ENCODE measurements around the gene FLACC1. TPM values are rescaled to one million over a fixed set of nuclear protein-coding genes. Genes with fewer than 3 reads are reported as not detected.

Gene FLACC1
- total RNA-seq, 1 experiment from 2014 or later = 1.1 TPM

GRCh38 chr2:201360256-201360655 lies 3.1 kb upstream of the FLACC1 start:
- Mint-ChIP-seq H3K9me3 (ENCODE audit: unreplicated experiment) (no peaks in the 10 kb centered on the region), H3K36me3 (ENCODE audit: insufficient read depth, unreplicated experiment) (peaks cover 12% of the 10 kb centered on the region), H3K27me3 (ENCODE audit: insufficient read depth, unreplicated experiment) (no peaks in the 10 kb centered on the region), H3K27ac (ENCODE audit: low read depth, unreplicated experiment) (no peak overlapping the region), H3K4me3 (ENCODE audit: unreplicated experiment) (no peak overlapping the region), H3K4me1 (ENCODE audit: insufficient read depth, unreplicated experiment) (peaks cover 10% of the 10 kb centered on the region)
- intact Hi-C loops (cut with micrococcal nuclease) = no loop called here
- ChIA-PET POLR2A (no interaction called here), CTCF (interaction anchor here (0.9 kb wide), 1 partner anchor 99 kb away, joined by 3 read pairs; no protein-coding TSS in a partner anchor)
- no peak for DNase-seq (ENCODE audit: unreplicated experiment)
- BruUV-seq (replicated peaks) = no TSS peak
- no peak for TF ChIP-seq CTCF (IDR thresholded peaks at IDR 0.05; ENCODE audit: unreplicated experiment)

- peak; percentile 92 for DNase-seq (ENCODE audit: unreplicated experiment)
- CTCF ChIA-PET = no interaction called here
- no peak overlapping the region for H3K4me3 Mint-ChIP-seq (ENCODE audit: unreplicated experiment)
Measured at GRCh38 chr2:201358684-201359083, 1.5 kb upstream of the FLACC1 start.

GRCh38 chr2:201353116-201353515 lies 4.0 kb downstream of the FLACC1 start:
- H3K36me3 Mint-ChIP-seq (ENCODE audit: insufficient read depth, unreplicated experiment) = no peaks in the 10 kb centered on the region
- CTCF ChIA-PET = no interaction called here
- intact Hi-C loops (cut with micrococcal nuclease) = no loop called here
- H3K4me1 Mint-ChIP-seq (ENCODE audit: insufficient read depth, unreplicated experiment) = no peaks in the 10 kb centered on the region
- no peaks in the 10 kb centered on the region for H3K27me3 Mint-ChIP-seq (ENCODE audit: insufficient read depth, unreplicated experiment)
- H3K27ac Mint-ChIP-seq (ENCODE audit: low read depth, unreplicated experiment) = no peak overlapping the region
- TF ChIP-seq CTCF (IDR thresholded peaks at IDR 0.05; ENCODE audit: unreplicated experiment) = no peak
- POLR2A ChIA-PET = no interaction called here
- H3K4me3 Mint-ChIP-seq (ENCODE audit: unreplicated experiment) = no peak overlapping the region
- BruUV-seq (replicated peaks) = no TSS peak
- DNase-seq (ENCODE audit: unreplicated experiment) = no peak
- no peaks in the 10 kb centered on the region for H3K9me3 Mint-ChIP-seq (ENCODE audit: unreplicated experiment)

More at GRCh38 chr2:201358684-201359083, 1.5 kb upstream of the FLACC1 start:
- no peak for TF ChIP-seq CTCF (IDR thresholded peaks at IDR 0.05; ENCODE audit: unreplicated experiment)
- no peak overlapping the region for H3K27ac Mint-ChIP-seq (ENCODE audit: low read depth, unreplicated experiment)
- H3K36me3 Mint-ChIP-seq (ENCODE audit: insufficient read depth, unreplicated experiment) = peaks cover 9% of the 10 kb centered on the region
- H3K27me3 Mint-ChIP-seq (ENCODE audit: insufficient read depth, unreplicated experiment) = no peaks in the 10 kb centered on the region
- no peaks in the 10 kb centered on the region for H3K9me3 Mint-ChIP-seq (ENCODE audit: unreplicated experiment)
- intact Hi-C loops (cut with micrococcal nuclease) = no loop called here
- H3K4me1 Mint-ChIP-seq (ENCODE audit: insufficient read depth, unreplicated experiment) = peaks cover 10% of the 10 kb centered on the region
- POLR2A ChIA-PET = no interaction called here
- BruUV-seq (replicated peaks) = no TSS peak

- DNase-seq (ENCODE audit: unreplicated experiment) = no peak
Measured at GRCh38 chr2:201350879-201351278, 6.3 kb downstream of the FLACC1 start.

More at GRCh38 chr2:201350879-201351278, 6.3 kb downstream of the FLACC1 start:
- H3K4me3 Mint-ChIP-seq (ENCODE audit: unreplicated experiment) = no peak overlapping the region
- no peaks in the 10 kb centered on the region for H3K27me3 Mint-ChIP-seq (ENCODE audit: insufficient read depth, unreplicated experiment)
- no TSS peak for BruUV-seq (replicated peaks)
- ChIA-PET POLR2A (interaction anchor here (0.6 kb wide), 1 partner anchor 109 kb away, joined by 3 read pairs; no protein-coding TSS in a partner anchor), CTCF (interaction anchor here (0.6 to 1.1 kb wide), 4 partner anchors 13 to 722 kb away, joined by 3 to 4 read pairs (median 3); no protein-coding TSS in a partner anchor)
- H3K36me3 Mint-ChIP-seq (ENCODE audit: insufficient read depth, unreplicated experiment) = no peaks in the 10 kb centered on the region
- no peaks in the 10 kb centered on the region for H3K9me3 Mint-ChIP-seq (ENCODE audit: unreplicated experiment)
- intact Hi-C loops (cut with micrococcal nuclease) = no loop called here
- H3K4me1 Mint-ChIP-seq (ENCODE audit: insufficient read depth, unreplicated experiment) = no peaks in the 10 kb centered on the region
- no peak for TF ChIP-seq CTCF (IDR thresholded peaks at IDR 0.05; ENCODE audit: unreplicated experiment)
- no peak overlapping the region for H3K27ac Mint-ChIP-seq (ENCODE audit: low read depth, unreplicated experiment)

All from MCF 10A (cell line).